ENCODE data around the gene STK38.
"Not testable (repeated sequence)": the region's sequence is repeated elsewhere in the genome, so short reads cannot be mapped to it uniquely, and the experiment has no call there.

The STK38 gene

GRCh38 chr6:36546920-36547645, at the start of gene STK38:
TSS of gene STK38 (minus strand) at chr6:36547479. CDS start at chr6:36540202, 7,277 bp downstream.
- DNase-seq (ENCODE audit: low read depth), result peak; percentile 87

DNA sequence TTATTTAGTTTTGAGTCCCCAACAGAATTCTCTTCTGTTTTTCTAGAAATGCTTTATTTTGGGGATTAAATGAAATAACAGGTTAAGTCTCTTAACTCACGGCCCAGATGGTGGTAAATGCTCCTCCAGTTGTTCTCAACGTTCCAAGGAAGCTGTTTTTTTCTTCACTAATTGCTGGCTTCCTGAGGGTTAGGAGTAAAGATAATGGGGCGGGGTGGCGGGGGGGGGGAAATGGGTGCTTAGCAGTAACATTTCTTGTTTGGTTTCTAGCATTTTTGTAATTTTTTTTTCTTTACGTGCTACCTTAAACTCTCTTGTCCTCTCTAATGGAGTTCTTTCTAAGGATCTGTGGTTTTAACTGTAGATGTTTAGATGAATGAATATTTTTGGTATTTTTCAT, 49.1 kb upstream of the STK38 start:
- no peak for DNase-seq (ENCODE audit: low read depth)

GRCh38 chr6:36594816-36595643, 47.8 kb upstream of the STK38 start:
- no peak for DNase-seq (ENCODE audit: low read depth)

GRCh38 chr6:36594029-36594815, 46.9 kb upstream of the STK38 start, which contains the start of gene SRSF3:
TSS of gene SRSF3 (plus strand) at chr6:36594362. CDS start at chr6:36596763, 2,401 bp downstream.
- peak; percentile 95 for DNase-seq (ENCODE audit: low read depth)

DNA sequence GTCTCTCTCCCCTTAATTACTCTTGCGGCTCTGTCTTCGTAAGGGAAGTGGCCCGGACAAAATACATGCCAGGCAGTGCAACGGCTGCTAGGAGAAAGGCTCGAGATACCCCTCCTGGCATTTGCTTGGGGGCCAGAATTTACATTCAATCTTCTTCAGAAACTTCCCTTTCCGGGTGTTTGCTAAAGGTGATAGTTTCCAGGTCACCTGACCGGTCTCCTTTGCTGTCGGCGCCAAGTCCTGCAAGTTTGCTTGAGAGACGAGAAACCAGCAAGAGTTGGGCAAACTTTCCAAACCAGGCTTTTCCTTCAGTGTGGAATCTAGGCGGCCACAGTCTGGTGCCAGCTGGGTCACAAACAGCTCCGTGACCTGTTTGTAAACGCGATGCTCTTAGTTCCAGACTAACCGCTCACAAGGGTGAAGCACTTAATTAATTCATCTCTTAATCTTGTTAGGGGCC, 46.3 kb upstream of the STK38 start:
- DNase-seq (ENCODE audit: low read depth), result peak; percentile 22

DNA sequence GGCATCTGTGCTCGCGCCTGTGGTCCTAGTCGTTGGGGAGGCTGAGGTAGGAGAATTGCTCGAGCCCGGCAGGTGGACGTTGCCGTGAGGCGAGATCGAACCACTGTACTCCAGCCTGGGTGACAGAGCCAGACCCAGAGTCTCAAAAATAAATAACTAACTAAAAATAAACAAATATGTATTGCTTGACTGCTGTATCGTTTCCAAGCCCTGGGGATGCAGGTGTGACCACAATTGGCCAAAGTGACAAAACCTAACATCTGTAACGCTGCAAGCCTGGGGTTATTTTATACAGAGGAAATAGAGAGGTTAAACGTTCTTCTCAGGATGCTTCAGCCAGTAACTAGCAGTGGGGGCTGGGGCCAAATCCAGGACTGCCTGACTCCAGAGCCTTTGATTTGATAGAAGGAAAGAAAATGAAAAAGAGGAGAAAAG, 45.0 kb upstream of the STK38 start:
- no peak for DNase-seq (ENCODE audit: low read depth)

- no peak for DNase-seq (ENCODE audit: low read depth)
Observed at GRCh38 chr6:36590237-36590636, 43.0 kb upstream of the STK38 start.

DNA sequence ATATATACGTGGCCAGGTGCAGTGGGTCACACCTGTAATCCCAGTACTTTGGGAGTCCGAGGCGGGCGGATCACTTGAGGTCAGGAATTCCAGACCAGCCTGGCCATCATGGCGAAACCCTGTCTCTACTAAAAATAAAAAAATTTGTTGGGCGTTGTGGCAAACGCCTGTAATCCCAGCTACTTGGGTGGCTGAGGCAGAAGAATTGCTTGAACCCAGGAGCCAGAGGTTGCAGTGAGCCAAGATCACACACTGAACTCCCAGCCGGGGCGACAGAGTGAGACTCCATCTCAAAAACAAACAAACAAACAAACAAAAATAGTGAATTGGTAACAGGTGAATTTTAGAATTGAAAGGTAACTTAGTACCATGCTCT, 41.7 kb upstream of the STK38 start:
- not testable (repeated sequence) for DNase-seq (ENCODE audit: low read depth)

- no peak for DNase-seq (ENCODE audit: low read depth)
Observed at GRCh38 chr6:36586606-36587005, 39.3 kb upstream of the STK38 start.

GRCh38 chr6:36581716-36582115, 34.4 kb upstream of the STK38 start:
- no peak for DNase-seq (ENCODE audit: low read depth)

- no peak for DNase-seq (ENCODE audit: low read depth)
Observed at GRCh38 chr6:36580184-36580526, 32.9 kb upstream of the STK38 start.

DNA sequence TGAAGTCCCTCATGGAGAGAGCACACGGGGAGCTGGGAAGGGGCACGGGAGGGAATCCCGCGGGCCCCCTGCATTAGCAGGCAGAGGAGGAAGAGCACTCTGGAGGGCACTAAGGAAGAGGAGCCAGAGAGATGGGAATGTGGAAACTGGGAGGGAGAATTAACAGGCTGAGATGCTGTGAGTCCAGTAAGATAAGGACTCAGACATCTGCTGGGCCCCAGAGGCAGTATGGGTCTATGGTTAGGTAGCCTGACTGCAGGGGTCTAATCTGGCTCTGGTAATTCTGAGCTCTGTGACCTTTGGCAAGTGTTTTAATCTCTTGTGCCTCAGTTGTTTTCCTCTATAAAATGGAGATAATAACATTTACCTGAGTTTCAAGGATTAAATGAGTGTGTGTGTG, 31.2 kb upstream of the STK38 start:
- DNase-seq (ENCODE audit: low read depth), result no peak

DNA sequence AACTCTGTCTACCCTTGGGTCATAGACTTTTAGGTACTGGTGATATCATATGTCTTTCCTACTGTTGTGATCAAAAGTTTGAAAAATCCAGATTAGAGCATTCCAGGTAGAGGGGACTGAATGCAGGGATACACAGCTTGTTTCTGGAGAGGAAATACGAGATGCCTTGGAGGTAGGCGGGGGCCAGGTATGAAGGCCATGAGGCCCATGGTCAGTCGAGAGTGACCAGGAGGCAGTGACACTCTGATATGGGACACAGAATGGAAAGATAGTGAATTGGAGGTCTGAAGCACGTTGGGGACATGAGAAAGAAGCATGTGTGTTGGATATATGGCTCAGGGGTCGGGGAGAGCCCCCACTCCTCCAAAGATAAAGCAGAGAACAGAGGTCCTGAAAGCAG, 30.8 kb upstream of the STK38 start:
- no peak for DNase-seq (ENCODE audit: low read depth)

GRCh38 chr6:36577301-36577700, 30.0 kb upstream of the STK38 start:
- DNase-seq (ENCODE audit: low read depth), result no peak

DNA sequence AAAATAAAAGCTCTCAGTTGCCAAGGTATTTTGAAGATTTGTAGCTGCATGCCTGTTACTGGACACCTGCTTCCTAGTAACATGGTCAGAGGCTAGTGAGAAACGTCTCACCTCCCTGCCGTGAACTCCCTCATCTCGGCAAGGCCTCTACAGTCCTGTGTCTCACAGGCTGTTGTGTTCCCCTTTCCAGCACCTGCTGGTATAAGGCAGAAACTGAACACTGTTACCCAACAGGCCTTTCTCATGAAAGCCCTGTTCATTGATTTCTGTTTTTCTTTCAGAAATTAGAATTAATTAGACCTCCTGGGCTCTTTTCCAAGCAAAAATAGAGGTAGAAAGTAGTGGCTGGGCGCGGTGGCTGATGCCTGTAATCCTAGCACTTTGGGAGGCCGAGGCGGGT, 29.3 kb upstream of the STK38 start:
- no peak for DNase-seq (ENCODE audit: low read depth)

DNA sequence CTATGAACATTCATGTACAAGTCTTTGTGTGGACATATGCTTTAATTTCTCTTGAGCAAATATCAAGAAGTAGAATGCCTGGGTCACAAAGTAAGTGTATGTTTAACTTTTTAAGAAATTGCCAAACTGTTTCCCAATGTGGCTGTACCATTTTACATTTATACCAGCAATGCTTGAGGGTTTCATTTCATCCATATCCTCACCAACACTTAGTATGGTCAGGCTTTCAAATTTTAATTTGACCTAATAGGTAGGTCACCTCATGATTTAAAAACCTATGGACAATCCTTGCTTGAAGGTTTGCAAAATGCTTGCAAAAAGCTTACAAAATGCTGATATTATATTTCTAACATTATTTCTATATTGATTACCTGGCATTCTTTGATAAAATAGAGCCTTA, 27.4 kb upstream of the STK38 start:
- DNase-seq (ENCODE audit: low read depth), result no peak

GRCh38 chr6:36572353-36573311, 25.4 kb upstream of the STK38 start:
- DNase-seq (ENCODE audit: low read depth), result not testable (repeated sequence)

- no peak for DNase-seq (ENCODE audit: low read depth)
Observed at GRCh38 chr6:36571122-36572043, 24.1 kb upstream of the STK38 start.

- DNase-seq (ENCODE audit: low read depth), result no peak
Observed at GRCh38 chr6:36570264-36570663, 23.0 kb upstream of the STK38 start.

DNA sequence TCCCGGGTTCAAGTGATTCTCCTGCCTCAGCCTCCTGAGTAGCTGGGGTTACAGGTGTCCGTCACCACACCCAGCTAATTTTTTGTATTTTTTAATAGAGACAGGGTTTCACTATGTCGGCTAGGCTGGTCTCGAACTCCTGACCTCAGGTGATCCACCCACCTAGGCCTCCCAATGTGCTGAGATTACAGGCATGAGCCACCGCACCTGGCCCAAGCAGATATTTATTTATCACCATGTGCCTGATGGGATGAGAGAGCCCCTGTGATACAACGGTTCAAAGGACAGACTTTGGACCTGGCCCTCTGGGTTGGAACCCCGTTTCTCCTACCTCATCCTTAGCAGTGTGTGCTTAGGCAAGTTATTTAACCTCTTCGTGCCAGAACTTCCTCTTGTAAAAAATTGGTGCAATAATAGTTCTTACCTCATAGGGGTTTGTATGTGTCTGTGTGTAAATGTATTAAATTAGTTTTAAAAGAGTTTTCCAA, 19.2 kb upstream of the STK38 start:
- no peak for DNase-seq (ENCODE audit: low read depth)
